Calu3 (cell line): ENCODE measurements around the gene KRTAP2-4. TPM values are rescaled to one million over a fixed set of nuclear protein-coding genes. Genes with fewer than 3 reads are reported as not detected.

Source experiments
- BruUV-seq: library from RNA; stranded (reverse); fragments of 400-500 nt; replicated peaks from 2 replicates; lab custom pipeline; 2021; lab: Mats Ljungman, UMichigan
- CTCF ChIA-PET: fragments of 300-600 bp; sonication (Branson Sonifier 250); formaldehyde crosslinking; loops from one replicate; lab custom pipeline; 2022; ENCODE audit warnings: antibody characterized with exemption; lab: Charles Lee
- DNase-seq: peaks from one replicate; pipeline ENCODE4 v3.0.0; 2022
- H3K27ac Mint-ChIP-seq: one replicate; pipeline ENCODE4 v1.8.0; 2022; ENCODE audit warnings: mixed read lengths; ENCODE audit not compliant: unreplicated experiment
- H3K27me3 Mint-ChIP-seq: one replicate; pipeline ENCODE4 v1.8.0; 2022; ENCODE audit warnings: mixed read lengths; ENCODE audit not compliant: unreplicated experiment
- H3K36me3 Mint-ChIP-seq: one replicate; pipeline ENCODE4 v1.8.0; 2022; ENCODE audit warnings: mild to moderate bottlenecking, moderate library complexity, mixed read lengths; ENCODE audit not compliant: insufficient read depth, unreplicated experiment
- H3K4me1 Mint-ChIP-seq: one replicate; pipeline ENCODE4 v1.8.0; 2022; ENCODE audit warnings: mild to moderate bottlenecking, low read depth, mixed read lengths; ENCODE audit not compliant: unreplicated experiment
- H3K4me3 Mint-ChIP-seq: one replicate; pipeline ENCODE4 v1.8.0; 2022; ENCODE audit warnings: mild to moderate bottlenecking, low read depth, moderate library complexity, mixed read lengths; ENCODE audit not compliant: unreplicated experiment
- H3K9me3 Mint-ChIP-seq: one replicate; pipeline ENCODE4 v1.8.0; 2022; ENCODE audit warnings: low read depth, mixed read lengths; ENCODE audit not compliant: unreplicated experiment
- intact Hi-C: fragments of 100-400 bp; cut with micrococcal nuclease; formaldehyde crosslinking; loops from one replicate; pipeline ENCODE4 v1.10.0; 2022; ENCODE audit not compliant: unreplicated experiment
- total RNA-seq: library from RNA; stranded (reverse); gene quantifications from 2 replicates; pipeline ENCODE4 v1.2.3, GENCODE V29; 2022
- TF ChIP-seq, protein P1 (sequence below): fragments of 200-600 bp; IDR thresholded peaks from one replicate; pipeline ENCODE4 v1.8.0; 2022; ENCODE audit warnings: antibody characterized with exemption; ENCODE audit not compliant: unreplicated experiment

The KRTAP2-4 gene
- total RNA-seq, 1 experiment from 2014 or later = not detected

DNA sequence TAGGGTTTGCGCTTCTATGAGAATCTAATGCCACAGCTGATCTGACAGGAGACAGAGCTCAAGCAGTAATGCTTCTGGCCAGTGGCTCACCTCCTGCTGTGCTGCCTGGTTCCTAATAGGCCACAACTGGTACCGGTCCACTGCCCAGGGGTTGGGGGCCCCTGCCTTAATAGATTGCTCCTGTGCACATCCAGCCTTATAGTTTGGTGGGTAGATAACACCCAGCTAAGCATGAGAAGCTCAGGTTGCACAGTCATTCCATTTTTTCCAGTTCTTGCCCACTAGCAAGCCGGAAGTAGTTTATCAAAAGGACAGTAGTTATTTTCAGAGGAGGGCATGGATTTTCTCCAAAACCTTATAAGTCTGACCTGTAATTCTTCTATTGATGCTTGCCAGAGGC lies 46.3 kb downstream of the KRTAP2-4 start:
- Mint-ChIP-seq H3K27me3 (no peaks in the 10 kb centered on the region), H3K27ac (no peak overlapping the region), H3K36me3 (no peaks in the 10 kb centered on the region), H3K4me3 (no peak overlapping the region), H3K9me3 (peaks cover 3% of the 10 kb centered on the region), H3K4me1 (peaks cover 33% of the 10 kb centered on the region)
- CTCF ChIA-PET = interaction anchor here (0.7 to 1.6 kb wide), 5 partner anchors 10 to 251 kb away, joined by 3 to 7 read pairs (median 4); partner anchors contain the start of gene KRTAP3-1
- BruUV-seq = no TSS peak
- TF ChIP-seq, protein P1, sequence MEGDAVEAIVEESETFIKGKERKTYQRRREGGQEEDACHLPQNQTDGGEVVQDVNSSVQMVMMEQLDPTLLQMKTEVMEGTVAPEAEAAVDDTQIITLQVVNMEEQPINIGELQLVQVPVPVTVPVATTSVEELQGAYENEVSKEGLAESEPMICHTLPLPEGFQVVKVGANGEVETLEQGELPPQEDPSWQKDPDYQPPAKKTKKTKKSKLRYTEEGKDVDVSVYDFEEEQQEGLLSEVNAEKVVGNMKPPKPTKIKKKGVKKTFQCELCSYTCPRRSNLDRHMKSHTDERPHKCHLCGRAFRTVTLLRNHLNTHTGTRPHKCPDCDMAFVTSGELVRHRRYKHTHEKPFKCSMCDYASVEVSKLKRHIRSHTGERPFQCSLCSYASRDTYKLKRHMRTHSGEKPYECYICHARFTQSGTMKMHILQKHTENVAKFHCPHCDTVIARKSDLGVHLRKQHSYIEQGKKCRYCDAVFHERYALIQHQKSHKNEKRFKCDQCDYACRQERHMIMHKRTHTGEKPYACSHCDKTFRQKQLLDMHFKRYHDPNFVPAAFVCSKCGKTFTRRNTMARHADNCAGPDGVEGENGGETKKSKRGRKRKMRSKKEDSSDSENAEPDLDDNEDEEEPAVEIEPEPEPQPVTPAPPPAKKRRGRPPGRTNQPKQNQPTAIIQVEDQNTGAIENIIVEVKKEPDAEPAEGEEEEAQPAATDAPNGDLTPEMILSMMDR = no peak
- intact Hi-C loops = no loop called here
- DNase-seq = no peak

GRCh38 chr17:41018541-41018940 lies 47.1 kb downstream of the KRTAP2-4 start:
- intact Hi-C loops = no loop called here
- Mint-ChIP-seq H3K27me3 (no peaks in the 10 kb centered on the region), H3K4me1 (peaks cover 28% of the 10 kb centered on the region), H3K9me3 (peaks cover 3% of the 10 kb centered on the region), H3K36me3 (no peaks in the 10 kb centered on the region), H3K27ac (no peak overlapping the region), H3K4me3 (no peak overlapping the region)
- DNase-seq = no peak
- CTCF ChIA-PET = interaction anchor here (0.6 to 1.6 kb wide), 3 partner anchors 8 to 488 kb away, joined by 3 to 7 read pairs (median 3); partner anchors contain the start of gene KRTAP1-5
- TF ChIP-seq, protein P1 = no peak
- no TSS peak for BruUV-seq

DNA sequence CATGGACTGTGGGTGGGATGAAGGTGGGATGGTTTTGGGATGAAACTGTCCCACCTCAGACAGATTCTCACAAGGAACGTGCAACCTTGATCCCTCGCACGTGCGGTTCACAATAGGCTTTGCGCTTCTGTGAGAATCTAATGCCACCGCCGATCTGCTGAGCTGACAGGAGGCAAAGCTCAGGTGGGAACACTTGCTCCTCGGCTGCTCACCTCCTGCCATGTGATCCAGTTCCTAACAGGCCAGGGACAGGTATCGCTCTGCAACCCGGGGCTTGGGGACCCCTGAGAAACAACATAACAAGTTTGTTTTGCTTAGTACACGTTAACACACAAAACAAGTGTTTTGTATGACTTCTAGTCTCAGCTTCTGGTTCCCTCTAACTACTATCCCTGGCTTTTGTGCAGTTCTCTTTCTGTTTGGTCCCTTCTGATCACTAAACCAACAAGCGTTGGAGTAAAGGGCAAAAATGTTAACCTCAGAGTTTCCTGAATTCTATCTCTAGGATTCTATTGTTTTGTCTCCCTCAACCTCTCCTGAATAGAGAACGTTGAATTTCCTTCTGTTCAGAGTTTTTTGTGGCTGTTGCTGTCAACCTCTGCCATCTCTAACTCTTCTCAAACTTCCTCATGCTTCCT lies 49.0 kb downstream of the KRTAP2-4 start:
- CTCF ChIA-PET = interaction anchor here (0.6 to 1.8 kb wide), 4 partner anchors 42 to 81 kb away, joined by 3 to 5 read pairs (median 4); no protein-coding TSS in a partner anchor
- no TSS peak for BruUV-seq
- DNase-seq = no peak
- Mint-ChIP-seq H3K9me3 (no peaks in the 10 kb centered on the region), H3K4me1 (peaks cover 39% of the 10 kb centered on the region), H3K4me3 (no peak overlapping the region), H3K27me3 (no peaks in the 10 kb centered on the region), H3K27ac (no peak overlapping the region), H3K36me3 (no peaks in the 10 kb centered on the region)
- intact Hi-C loops = no loop called here
- TF ChIP-seq, protein P1 = no peak

DNA sequence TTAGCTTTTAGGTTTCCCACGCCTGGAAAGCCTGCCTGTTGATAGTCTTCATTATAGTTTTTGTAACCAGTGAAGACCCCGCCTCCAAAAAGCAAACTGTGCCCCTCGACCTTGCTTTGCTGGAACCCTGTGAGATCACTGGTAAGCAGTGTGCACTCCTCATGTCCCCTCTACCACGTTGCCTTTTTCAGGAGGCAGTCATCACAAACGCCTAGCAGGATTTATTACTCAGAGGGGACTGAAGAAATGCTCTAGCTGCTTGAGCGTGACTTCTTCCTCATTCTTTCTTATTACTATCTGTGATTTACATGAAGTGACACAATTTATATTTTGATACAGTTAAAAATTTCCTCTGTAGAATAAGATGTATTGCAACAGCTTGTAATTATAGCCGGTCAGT lies 50.2 kb downstream of the KRTAP2-4 start:
- Mint-ChIP-seq H3K4me3 (no peak overlapping the region), H3K4me1 (peaks cover 50% of the 10 kb centered on the region), H3K27ac (no peak overlapping the region), H3K36me3 (no peaks in the 10 kb centered on the region), H3K9me3 (peaks cover 4% of the 10 kb centered on the region), H3K27me3 (no peaks in the 10 kb centered on the region)
- TF ChIP-seq, protein P1 = no peak
- no peak for DNase-seq
- no TSS peak for BruUV-seq
- CTCF ChIA-PET = interaction anchor here (0.6 to 2.2 kb wide), 5 partner anchors 45 to 80 kb away, joined by 3 to 6 read pairs (median 4); no protein-coding TSS in a partner anchor
- intact Hi-C loops = no loop called here

Other genes with a start within 250 kb of the KRTAP2-4 start
- 171 and 188 TPM in 2 replicates for gene KRT10, start 243.3 kb downstream of the KRTAP2-4 start, total RNA-seq
- 2.4 and 2.7 TPM in 2 replicates for gene KRT12, start 198.7 kb downstream of the KRTAP2-4 start, total RNA-seq
- 0.66 and 1.7 TPM in 2 replicates for gene KRT20, start 180.6 kb downstream of the KRTAP2-4 start, total RNA-seq
- gene KRT23, start 128.2 kb downstream of the KRTAP2-4 start, total RNA-seq = 1,389 and 1,709 TPM in 2 replicates
- gene KRT39, start 98.9 kb downstream of the KRTAP2-4 start, total RNA-seq = 0.44 TPM in 1 of 2 replicates, not detected in the other
- gene KRT40, start 81.6 kb downstream of the KRTAP2-4 start, total RNA-seq = not detected in 2 replicates
- gene KRTAP3-3, start 71.7 kb downstream of the KRTAP2-4 start, total RNA-seq = not detected in 2 replicates
- gene KRTAP3-2, start 66.0 kb downstream of the KRTAP2-4 start, total RNA-seq = not detected in 2 replicates
- not detected in 2 replicates for gene KRTAP3-1, start 56.8 kb downstream of the KRTAP2-4 start, total RNA-seq
- not detected in 2 replicates for gene KRTAP1-5, start 38.7 kb downstream of the KRTAP2-4 start, total RNA-seq
- not detected in 2 replicates for gene KRTAP1-4, start 35.7 kb downstream of the KRTAP2-4 start, total RNA-seq
- not detected in 2 replicates for gene KRTAP1-3, start 31.0 kb downstream of the KRTAP2-4 start, total RNA-seq
- 10.2 and 15.9 TPM in 2 replicates for gene KRTAP1-1, start 24.4 kb downstream of the KRTAP2-4 start, total RNA-seq
- not detected in 2 replicates for gene KRTAP2-1, start 18.6 kb downstream of the KRTAP2-4 start, total RNA-seq
- not detected in 2 replicates for gene KRTAP2-2, start 10.6 kb downstream of the KRTAP2-4 start, total RNA-seq
- 9.4 and 18.2 TPM in 2 replicates for gene KRTAP2-3, start 5.8 kb downstream of the KRTAP2-4 start, total RNA-seq
- gene KRTAP4-7, start 18.3 kb upstream of the KRTAP2-4 start, total RNA-seq = not detected in 2 replicates
- gene KRTAP4-8, start 32.3 kb upstream of the KRTAP2-4 start, total RNA-seq = not detected in 2 replicates
- not detected in 2 replicates for gene KRTAP4-16, start 36.3 kb upstream of the KRTAP2-4 start, total RNA-seq
- gene KRTAP4-9, start 39.5 kb upstream of the KRTAP2-4 start, total RNA-seq = not detected in 2 replicates
- not detected in 2 replicates for gene KRTAP4-11, start 52.5 kb upstream of the KRTAP2-4 start, total RNA-seq
- gene KRTAP4-12, start 58.3 kb upstream of the KRTAP2-4 start, total RNA-seq = not detected in 2 replicates
- gene KRTAP4-6, start 74.7 kb upstream of the KRTAP2-4 start, total RNA-seq = not detected in 2 replicates
- not detected in 2 replicates for gene KRTAP4-5, start 83.9 kb upstream of the KRTAP2-4 start, total RNA-seq
- not detected in 2 replicates for gene KRTAP4-4, start 94.9 kb upstream of the KRTAP2-4 start, total RNA-seq
- not detected in 2 replicates for gene KRTAP4-3, start 102.3 kb upstream of the KRTAP2-4 start, total RNA-seq
- not detected in 2 replicates for gene KRTAP4-2, start 112.3 kb upstream of the KRTAP2-4 start, total RNA-seq
- gene KRTAP4-1, start 119.0 kb upstream of the KRTAP2-4 start, total RNA-seq = not detected in 2 replicates
- not detected in 2 replicates for gene KRTAP9-1, start 124.0 kb upstream of the KRTAP2-4 start, total RNA-seq
- gene KRTAP9-2, start 160.8 kb upstream of the KRTAP2-4 start, total RNA-seq = not detected in 2 replicates
- not detected in 2 replicates for gene KRTAP9-3, start 166.6 kb upstream of the KRTAP2-4 start, total RNA-seq
- gene KRTAP9-8, start 172.1 kb upstream of the KRTAP2-4 start, total RNA-seq = not detected in 2 replicates
- not detected in 2 replicates for gene KRTAP9-4, start 183.8 kb upstream of the KRTAP2-4 start, total RNA-seq
- not detected in 2 replicates for gene KRTAP9-9, start 189.5 kb upstream of the KRTAP2-4 start, total RNA-seq
- not detected in 2 replicates for gene KRTAP9-6, start 199.5 kb upstream of the KRTAP2-4 start, total RNA-seq
- not detected in 2 replicates for gene KRTAP9-7, start 209.8 kb upstream of the KRTAP2-4 start, total RNA-seq
- gene KRTAP29-1, start 237.0 kb upstream of the KRTAP2-4 start, total RNA-seq = not detected in 2 replicates
- not detected in 2 replicates for gene KRTAP16-1, start 243.4 kb upstream of the KRTAP2-4 start, total RNA-seq
- not detected in 2 replicates for gene KRTAP17-1, start 249.8 kb upstream of the KRTAP2-4 start, total RNA-seq